ENCODE results near the gene PDE1A. TPM values are rescaled to one million over a fixed set of nuclear protein-coding genes. Genes with fewer than 3 reads are reported as not detected.

PDE1A gene
- total RNA-seq, 1 donor from 2014 or later = 0.08 TPM

DNA sequence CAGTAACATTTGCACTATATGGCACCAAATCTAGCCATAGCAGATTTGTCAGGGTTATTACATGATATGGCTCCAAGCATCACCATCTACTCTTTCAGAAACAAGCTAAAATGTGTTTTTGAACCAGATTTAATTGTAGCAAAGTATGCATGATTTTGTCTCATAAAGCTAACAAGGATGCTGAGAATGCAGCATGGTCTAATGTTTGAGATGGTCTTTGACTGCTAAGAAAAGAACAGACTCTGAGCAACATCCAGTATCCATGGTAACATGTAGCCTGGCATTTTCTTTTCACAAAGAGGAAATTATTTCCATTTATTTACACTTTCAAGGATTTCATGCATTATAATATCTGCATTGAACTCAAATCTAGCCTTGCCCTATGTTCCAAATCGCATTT lies 206.5 kb downstream of the PDE1A start:
- no peaks in the 10 kb centered on the region for H3K27me3 ChIP-seq (ENCODE audit: control insufficient read depth, insufficient read depth, low read length)
- H3K36me3 ChIP-seq (ENCODE audit: control insufficient read depth, insufficient read depth, low read length) = no peaks in the 10 kb centered on the region
- TF ChIP-seq, protein P1, sequence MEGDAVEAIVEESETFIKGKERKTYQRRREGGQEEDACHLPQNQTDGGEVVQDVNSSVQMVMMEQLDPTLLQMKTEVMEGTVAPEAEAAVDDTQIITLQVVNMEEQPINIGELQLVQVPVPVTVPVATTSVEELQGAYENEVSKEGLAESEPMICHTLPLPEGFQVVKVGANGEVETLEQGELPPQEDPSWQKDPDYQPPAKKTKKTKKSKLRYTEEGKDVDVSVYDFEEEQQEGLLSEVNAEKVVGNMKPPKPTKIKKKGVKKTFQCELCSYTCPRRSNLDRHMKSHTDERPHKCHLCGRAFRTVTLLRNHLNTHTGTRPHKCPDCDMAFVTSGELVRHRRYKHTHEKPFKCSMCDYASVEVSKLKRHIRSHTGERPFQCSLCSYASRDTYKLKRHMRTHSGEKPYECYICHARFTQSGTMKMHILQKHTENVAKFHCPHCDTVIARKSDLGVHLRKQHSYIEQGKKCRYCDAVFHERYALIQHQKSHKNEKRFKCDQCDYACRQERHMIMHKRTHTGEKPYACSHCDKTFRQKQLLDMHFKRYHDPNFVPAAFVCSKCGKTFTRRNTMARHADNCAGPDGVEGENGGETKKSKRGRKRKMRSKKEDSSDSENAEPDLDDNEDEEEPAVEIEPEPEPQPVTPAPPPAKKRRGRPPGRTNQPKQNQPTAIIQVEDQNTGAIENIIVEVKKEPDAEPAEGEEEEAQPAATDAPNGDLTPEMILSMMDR (IDR thresholded peaks at IDR 0.05; ENCODE audit: insufficient read depth, low read length, poor library complexity, severe bottlenecking) = no peak
- no peak for DNase-seq (ENCODE audit: low read depth)
- H3K4me3 ChIP-seq (ENCODE audit: low read depth, low read length) = no peak overlapping the region

DNA sequence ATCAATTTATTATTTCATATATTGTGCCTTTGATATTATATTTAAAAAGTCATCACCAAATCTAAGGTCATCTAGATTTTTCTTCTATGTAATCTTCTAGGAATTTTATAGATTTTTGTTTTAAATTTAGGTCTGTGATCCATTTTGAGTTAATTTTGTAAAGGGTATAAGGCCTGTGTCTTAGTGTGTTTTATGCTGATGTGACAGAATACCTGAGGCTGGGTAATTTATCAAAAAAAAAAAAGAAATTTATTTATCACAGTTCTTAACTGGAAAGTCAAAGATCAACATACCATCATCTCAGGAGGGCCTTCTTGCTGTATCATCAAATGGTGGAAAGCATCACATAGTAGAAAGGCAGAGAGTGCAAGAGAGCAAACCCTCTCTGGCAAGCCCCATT lies 216.2 kb downstream of the PDE1A start:
- Histone ChIP-seq H3K27me3 (ENCODE audit: control insufficient read depth, insufficient read depth, low read length) (no peaks in the 10 kb centered on the region), H3K4me3 (ENCODE audit: low read depth, low read length) (no peak overlapping the region), H3K36me3 (ENCODE audit: control insufficient read depth, insufficient read depth, low read length) (no peaks in the 10 kb centered on the region)
- TF ChIP-seq, protein P1 (IDR thresholded peaks at IDR 0.05; ENCODE audit: insufficient read depth, low read length, poor library complexity, severe bottlenecking) = no peak
- DNase-seq (ENCODE audit: low read depth) = no peak

DNA sequence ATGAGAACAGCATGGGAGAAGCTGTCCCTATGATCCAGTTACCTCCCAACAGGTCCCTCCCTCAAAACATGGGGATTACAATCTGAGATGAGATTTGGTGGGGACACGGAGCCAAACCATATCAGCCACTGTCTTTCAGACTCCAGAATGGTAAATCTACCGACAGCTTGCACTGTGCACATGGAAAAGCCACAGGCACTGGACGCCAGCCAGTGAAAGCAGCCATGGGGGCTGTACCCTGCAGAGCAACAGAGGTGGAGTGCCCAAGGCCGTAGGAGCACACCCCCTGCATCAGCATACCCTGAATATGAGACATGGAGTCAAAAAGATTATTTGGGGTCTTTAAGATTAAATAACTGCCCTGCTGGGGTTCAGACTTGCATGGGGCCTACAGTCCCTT lies 218.4 kb downstream of the PDE1A start:
- DNase-seq (ENCODE audit: low read depth) = no peak
- TF ChIP-seq, protein P1 (IDR thresholded peaks at IDR 0.05; ENCODE audit: insufficient read depth, low read length, poor library complexity, severe bottlenecking) = no peak
- no peaks in the 10 kb centered on the region for H3K27me3 ChIP-seq (ENCODE audit: control insufficient read depth, insufficient read depth, low read length)
- no peak overlapping the region for H3K4me3 ChIP-seq (ENCODE audit: low read depth, low read length)
- H3K36me3 ChIP-seq (ENCODE audit: control insufficient read depth, insufficient read depth, low read length) = no peaks in the 10 kb centered on the region

DNA sequence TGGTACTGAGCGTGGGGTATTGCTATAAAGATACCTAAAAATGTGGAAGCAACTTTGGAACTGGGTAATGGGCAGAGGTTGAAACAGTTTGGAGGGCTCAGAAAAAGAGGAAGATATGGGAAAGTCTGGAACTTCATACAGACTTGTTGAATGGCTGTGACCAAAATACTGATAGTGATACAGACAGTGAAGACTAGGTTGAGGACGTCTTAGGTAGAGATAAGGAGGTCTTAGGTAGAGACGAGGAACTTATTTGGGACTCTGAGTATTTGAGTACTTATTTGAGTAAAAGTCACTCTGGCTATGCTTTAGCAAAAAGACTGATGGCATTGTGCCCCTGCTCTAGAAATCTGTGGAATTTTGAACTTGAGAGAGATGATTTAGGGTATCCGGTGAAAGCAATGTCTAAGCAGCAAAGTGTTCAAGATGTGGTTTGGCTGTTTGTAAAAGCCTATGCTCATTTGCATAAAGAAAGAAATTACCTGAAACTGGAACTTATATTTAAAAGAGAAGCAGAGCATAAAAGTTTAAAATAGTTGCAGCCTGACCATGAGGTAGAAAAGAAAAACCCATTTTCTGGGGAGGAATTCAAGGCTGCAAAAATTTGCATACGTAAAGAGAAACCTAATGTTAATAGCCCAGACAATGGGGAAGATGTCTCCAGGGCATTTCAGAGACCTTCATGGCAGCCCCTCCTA lies 219.6 kb downstream of the PDE1A start:
- Histone ChIP-seq H3K36me3 (ENCODE audit: control insufficient read depth, insufficient read depth, low read length) (no peaks in the 10 kb centered on the region), H3K27me3 (ENCODE audit: control insufficient read depth, insufficient read depth, low read length) (no peaks in the 10 kb centered on the region), H3K4me3 (ENCODE audit: low read depth, low read length) (no peak overlapping the region)
- TF ChIP-seq, protein P1 (IDR thresholded peaks at IDR 0.05; ENCODE audit: insufficient read depth, low read length, poor library complexity, severe bottlenecking) = no peak
- DNase-seq (ENCODE audit: low read depth) = no peak

DNA sequence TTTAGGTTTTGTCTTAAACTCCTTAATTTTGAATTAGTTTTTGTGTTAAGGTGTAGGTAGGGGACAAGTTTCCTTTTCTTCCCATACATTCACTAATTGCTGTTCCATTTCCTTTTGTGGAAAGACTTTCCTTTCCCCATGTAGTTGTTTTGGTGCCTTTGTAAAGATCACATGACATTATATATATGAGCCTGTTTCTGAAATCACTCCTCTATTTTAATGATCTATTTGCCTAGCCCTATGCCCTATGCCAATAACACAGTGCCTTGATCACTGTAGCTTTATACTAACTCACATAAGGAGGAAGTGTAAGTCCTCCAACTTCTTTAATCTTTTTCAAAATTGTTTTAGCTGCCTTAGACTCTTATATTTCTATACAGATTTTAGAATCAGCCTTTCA lies 229.3 kb downstream of the PDE1A start:
- H3K4me3 ChIP-seq (ENCODE audit: low read depth, low read length) = no peak overlapping the region
- no peaks in the 10 kb centered on the region for H3K27me3 ChIP-seq (ENCODE audit: control insufficient read depth, insufficient read depth, low read length)
- DNase-seq (ENCODE audit: low read depth) = no peak
- H3K36me3 ChIP-seq (ENCODE audit: control insufficient read depth, insufficient read depth, low read length) = no peaks in the 10 kb centered on the region
- TF ChIP-seq, protein P1 (IDR thresholded peaks at IDR 0.05; ENCODE audit: insufficient read depth, low read length, poor library complexity, severe bottlenecking) = no peak

DNA sequence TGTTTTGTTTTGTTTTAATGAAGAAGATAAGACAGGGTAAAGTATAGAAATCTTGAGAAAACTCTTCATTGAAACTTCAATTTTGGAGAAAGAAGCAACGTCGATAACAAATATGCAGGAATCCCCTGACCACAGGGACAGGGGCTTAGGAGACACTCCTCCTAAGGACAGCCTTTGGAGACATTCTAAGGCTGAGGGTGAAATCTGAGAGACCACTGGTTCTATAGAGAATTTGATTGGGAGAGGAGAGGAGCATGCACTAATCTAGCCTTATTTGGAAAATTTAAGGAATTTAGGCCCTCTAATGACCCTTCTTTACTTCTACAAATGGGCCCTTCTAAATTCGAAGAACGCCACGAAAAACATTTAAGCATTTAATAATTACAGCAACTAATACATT lies 233.5 kb downstream of the PDE1A start:
- Histone ChIP-seq H3K36me3 (ENCODE audit: control insufficient read depth, insufficient read depth, low read length) (no peaks in the 10 kb centered on the region), H3K27me3 (ENCODE audit: control insufficient read depth, insufficient read depth, low read length) (no peaks in the 10 kb centered on the region), H3K4me3 (ENCODE audit: low read depth, low read length) (no peak overlapping the region)
- TF ChIP-seq, protein P1 (IDR thresholded peaks at IDR 0.05; ENCODE audit: insufficient read depth, low read length, poor library complexity, severe bottlenecking) = no peak
- no peak for DNase-seq (ENCODE audit: low read depth)
